PC-3 (cell line): ENCODE data around the gene ADAMTS15. TPM values are rescaled to one million over a fixed set of nuclear protein-coding genes. Genes with fewer than 3 reads are reported as not detected.

Experiments used
- ATAC-seq: fragments of 200-7000 bp; cut with Tn5 transposase; 2 replicates; pipeline ENCODE4 v1.9.1; 2020; ENCODE audit warnings: mild to moderate bottlenecking, moderate library complexity
- BruUV-seq: library from RNA; stranded (reverse); fragments of 400-500 nt; replicated peaks from 2 replicates; lab custom pipeline; 2021; lab: Mats Ljungman, UMichigan
- CTCF ChIA-PET: fragments of 300-600 bp; sonication (Branson Sonifier 250); formaldehyde crosslinking; loops from one replicate; lab custom pipeline; 2022; ENCODE audit warnings: antibody characterized with exemption; lab: Charles Lee
- POLR2A ChIA-PET: fragments of 300-600 bp; sonication (Branson Sonifier 250); formaldehyde crosslinking; loops from one replicate; lab custom pipeline; 2022; ENCODE audit warnings: antibody characterized with exemption; ENCODE audit not compliant: unreplicated experiment; lab: Charles Lee
- DNase-seq: peaks from one replicate; pipeline ENCODE4 v3.0.0-alpha.2; 2015
- H2AFZ ChIP-seq: fragments of 300-600 bp; sonication (generic); 2 replicates; pipeline ENCODE4 v1.6.0; 2016; ENCODE audit warnings: antibody characterized with exemption, low read length
- H3F3A ChIP-seq: fragments of 300-600 bp; sonication (generic); one replicate; pipeline ENCODE4 v1.6.0; 2017; ENCODE audit warnings: antibody characterized with exemption, low read length, control low read depth, mild to moderate bottlenecking; ENCODE audit not compliant: unreplicated experiment
- H3K27ac ChIP-seq: fragments of 300-600 bp; sonication (generic); 2 replicates; pipeline ENCODE4 v1.5.1; 2016; ENCODE audit warnings: mild to moderate bottlenecking, low read length
- H3K27me3 ChIP-seq: fragments of 300-600 bp; sonication (generic); 2 replicates; pipeline ENCODE4 v1.6.1; 2016; ENCODE audit warnings: low read length, mixed read lengths
- H3K36me3 ChIP-seq: fragments of 300-600 bp; sonication (generic); 2 replicates; pipeline ENCODE4 v1.6.1; 2016; ENCODE audit warnings: low read depth, mixed run types, low read length, mixed read lengths
- H3K4me1 ChIP-seq: fragments of 300-600 bp; sonication (generic); 2 replicates; pipeline ENCODE4 v1.5.1; 2016; ENCODE audit warnings: low read length; ENCODE audit not compliant: insufficient read depth
- H3K4me2 ChIP-seq: fragments of 300-600 bp; sonication (generic); 2 replicates; pipeline ENCODE4 v1.6.0; 2016; ENCODE audit warnings: low read length
- H3K4me3 ChIP-seq: fragments of 300-600 bp; sonication (generic); 2 replicates; pipeline ENCODE4 v1.5.1; 2016; ENCODE audit warnings: mild to moderate bottlenecking, low read length, mixed read lengths
- H3K79me2 ChIP-seq: fragments of 300-600 bp; sonication (generic); 2 replicates; pipeline ENCODE4 v1.6.1; 2017; ENCODE audit warnings: low read length, mixed read lengths
- H3K9ac ChIP-seq: fragments of 300-600 bp; sonication (generic); 2 replicates; pipeline ENCODE4 v1.6.0; 2016; ENCODE audit warnings: mild to moderate bottlenecking, low read length
- H3K9me2 ChIP-seq: fragments of 300-600 bp; sonication (generic); replicated peaks from 2 replicates; pipeline ENCODE4 v1.6.1; 2016; ENCODE audit warnings: mixed run types, low read length, mixed read lengths
- H3K9me3 ChIP-seq: fragments of 300-600 bp; sonication (generic); 2 replicates; pipeline ENCODE4 v1.6.1; 2016; ENCODE audit warnings: low read length, mixed read lengths
- H4K20me1 ChIP-seq: fragments of 300-600 bp; sonication (generic); 2 replicates; pipeline ENCODE4 v1.6.1; 2016; ENCODE audit warnings: low read length, mixed read lengths
- EZH2 ChIP-seq: fragments of 300-600 bp; sonication (generic); IDR thresholded peaks from one replicate; pipeline ENCODE4 v1.6.1; 2017; ENCODE audit warnings: antibody characterized with exemption, mild to moderate bottlenecking, low read length; ENCODE audit not compliant: unreplicated experiment
- EZH2phosphoT487 ChIP-seq: fragments of 300-600 bp; sonication (generic); IDR thresholded peaks from 2 replicates; pipeline ENCODE4 v1.6.1; 2018; ENCODE audit warnings: mild to moderate bottlenecking, antibody characterized with exemption, low read length, borderline replicate concordance
- intact Hi-C: fragments of 100-400 bp; cut with micrococcal nuclease; formaldehyde crosslinking; loops from 2 replicates; pipeline ENCODE4 v1.9.0; 2023
- total RNA-seq: library from RNA; depleted of rRNA; stranded (reverse); fragments of >200 nt; gene quantifications from 2 replicates; pipeline ENCODE4 v1.2.3, GENCODE V29; 2014
- TF ChIP-seq, protein P1 (sequence below): fragments of 300-600 bp; sonication (generic); conservative IDR thresholded peaks from 2 replicates; pipeline ENCODE4 v1.5.1; 2017; ENCODE audit warnings: antibody characterized with exemption, low read depth, mild to moderate bottlenecking, low read length

The ADAMTS15 gene
- total RNA-seq, 1 experiment from 2014 or later: 16.8 TPM

DNA sequence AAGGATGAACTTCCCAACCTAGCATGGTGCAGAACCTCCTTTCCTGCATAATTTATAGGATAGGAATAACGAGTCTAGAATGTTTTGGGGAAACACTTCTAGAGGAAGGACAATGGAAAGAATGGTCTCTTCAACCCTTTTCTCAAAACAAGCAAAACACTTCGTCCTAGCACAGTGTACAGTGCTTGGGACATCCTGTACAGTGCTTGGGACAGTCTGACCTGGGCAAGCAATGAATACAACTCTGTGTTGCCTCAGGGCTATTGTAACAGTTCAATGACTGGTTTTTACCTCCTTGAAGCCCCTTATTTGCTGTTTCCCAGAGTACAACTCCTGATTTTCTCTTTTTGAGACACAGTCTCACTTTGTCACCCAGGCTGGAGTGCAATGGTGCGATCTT lies 18.5 kb upstream of the ADAMTS15 start:
- Histone ChIP-seq H3F3A (no peaks in the 10 kb centered on the region), H2AFZ (no peak overlapping the region), H3K9me2 (no peaks in the 10 kb centered on the region), H3K9me3 (no peaks in the 10 kb centered on the region), H3K4me1 (peaks cover 9% of the 10 kb centered on the region), H3K4me2 (no peak overlapping the region), H3K9ac (no peak overlapping the region), H3K27ac (no peak overlapping the region), H4K20me1 (no peaks in the 10 kb centered on the region), H3K27me3 (peaks cover 51% of the 10 kb centered on the region), H3K36me3 (no peaks in the 10 kb centered on the region), H3K4me3 (no peak overlapping the region), H3K79me2 (no peaks in the 10 kb centered on the region)
- ATAC-seq (no peak), DNase-seq (no peak)
- intact Hi-C loops: loop anchor here (2.0 kb wide), 1 partner anchor 217 kb away; no protein-coding TSS in a partner anchor
- TF ChIP-seq, protein P1, sequence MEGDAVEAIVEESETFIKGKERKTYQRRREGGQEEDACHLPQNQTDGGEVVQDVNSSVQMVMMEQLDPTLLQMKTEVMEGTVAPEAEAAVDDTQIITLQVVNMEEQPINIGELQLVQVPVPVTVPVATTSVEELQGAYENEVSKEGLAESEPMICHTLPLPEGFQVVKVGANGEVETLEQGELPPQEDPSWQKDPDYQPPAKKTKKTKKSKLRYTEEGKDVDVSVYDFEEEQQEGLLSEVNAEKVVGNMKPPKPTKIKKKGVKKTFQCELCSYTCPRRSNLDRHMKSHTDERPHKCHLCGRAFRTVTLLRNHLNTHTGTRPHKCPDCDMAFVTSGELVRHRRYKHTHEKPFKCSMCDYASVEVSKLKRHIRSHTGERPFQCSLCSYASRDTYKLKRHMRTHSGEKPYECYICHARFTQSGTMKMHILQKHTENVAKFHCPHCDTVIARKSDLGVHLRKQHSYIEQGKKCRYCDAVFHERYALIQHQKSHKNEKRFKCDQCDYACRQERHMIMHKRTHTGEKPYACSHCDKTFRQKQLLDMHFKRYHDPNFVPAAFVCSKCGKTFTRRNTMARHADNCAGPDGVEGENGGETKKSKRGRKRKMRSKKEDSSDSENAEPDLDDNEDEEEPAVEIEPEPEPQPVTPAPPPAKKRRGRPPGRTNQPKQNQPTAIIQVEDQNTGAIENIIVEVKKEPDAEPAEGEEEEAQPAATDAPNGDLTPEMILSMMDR: no peak
- TF ChIP-seq EZH2: no peak
- no peak for TF ChIP-seq EZH2phosphoT487
- BruUV-seq: no TSS peak
- ChIA-PET CTCF (no interaction called here), POLR2A (no interaction called here)

DNA sequence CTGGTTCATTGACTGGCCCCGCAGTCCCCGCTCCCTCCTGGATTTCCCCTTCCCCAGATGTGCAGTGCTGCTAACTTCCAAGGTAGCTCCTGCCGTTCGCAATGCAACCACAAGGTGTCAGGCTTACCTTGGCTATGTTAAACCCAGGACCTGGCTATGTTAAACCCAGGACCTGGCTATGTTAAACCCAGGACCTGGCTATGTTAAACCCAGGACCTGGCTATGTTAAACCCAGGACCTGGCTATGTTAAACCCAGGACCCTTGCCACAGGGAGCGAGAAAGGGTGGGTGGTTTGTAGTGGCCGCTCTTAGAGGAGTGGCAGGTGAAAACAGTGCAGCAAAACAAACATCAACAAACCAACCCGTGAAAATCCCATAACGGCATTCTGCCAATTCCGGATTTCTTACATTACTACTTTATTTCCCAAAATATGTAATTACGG lies 17.1 kb upstream of the ADAMTS15 start:
- POLR2A ChIA-PET: no interaction called here
- CTCF ChIA-PET: interaction anchor here (0.5 to 1.7 kb wide), 12 partner anchors 41 to 988 kb away, joined by 3 to 26 read pairs (median 4); no protein-coding TSS in a partner anchor

More for the DNA sequence above, 17.1 kb upstream of the ADAMTS15 start:
- H4K20me1 ChIP-seq: no peaks in the 10 kb centered on the region
- H3K27ac ChIP-seq: no peak overlapping the region
- peaks cover 40% of the 10 kb centered on the region for H3K27me3 ChIP-seq
- BruUV-seq: no TSS peak
- 0 out of 2 replicates have a peak overlapping the region, but pooled peaks have one; percentile 59 for H2AFZ ChIP-seq
- no peak overlapping the region for H3K9ac ChIP-seq
- peak overlapping the region; percentile 76 for H3K4me2 ChIP-seq
- no peaks in the 10 kb centered on the region for H3K9me3 ChIP-seq
- H3F3A ChIP-seq: no peaks in the 10 kb centered on the region
- peak overlapping the region; percentile 43; the same call in 1 of the 2 replicates for H3K4me3 ChIP-seq
- DNase-seq (peak; percentile 95), ATAC-seq (peak; percentile 55)
- no peaks in the 10 kb centered on the region for H3K79me2 ChIP-seq
- TF ChIP-seq EZH2phosphoT487 (no peak), EZH2 (no peak)
- TF ChIP-seq, protein P1: peak; percentile 80
- no peaks in the 10 kb centered on the region for H3K9me2 ChIP-seq
- no peaks in the 10 kb centered on the region for H3K36me3 ChIP-seq
- H3K4me1 ChIP-seq: peaks cover 23% of the 10 kb centered on the region
- intact Hi-C loops: loop anchor here (1.0 to 2.0 kb wide), 4 partner anchors 41 to 463 kb away; no protein-coding TSS in a partner anchor
